Measurements from ENCODE around the gene THADA. TPM values are rescaled to one million over a fixed set of nuclear protein-coding genes. Genes with fewer than 3 reads are reported as not detected.

The THADA gene
- total RNA-seq, 4 donors from 2014 or later: 32.5 to 41.6 (median 39.0) TPM

DNA sequence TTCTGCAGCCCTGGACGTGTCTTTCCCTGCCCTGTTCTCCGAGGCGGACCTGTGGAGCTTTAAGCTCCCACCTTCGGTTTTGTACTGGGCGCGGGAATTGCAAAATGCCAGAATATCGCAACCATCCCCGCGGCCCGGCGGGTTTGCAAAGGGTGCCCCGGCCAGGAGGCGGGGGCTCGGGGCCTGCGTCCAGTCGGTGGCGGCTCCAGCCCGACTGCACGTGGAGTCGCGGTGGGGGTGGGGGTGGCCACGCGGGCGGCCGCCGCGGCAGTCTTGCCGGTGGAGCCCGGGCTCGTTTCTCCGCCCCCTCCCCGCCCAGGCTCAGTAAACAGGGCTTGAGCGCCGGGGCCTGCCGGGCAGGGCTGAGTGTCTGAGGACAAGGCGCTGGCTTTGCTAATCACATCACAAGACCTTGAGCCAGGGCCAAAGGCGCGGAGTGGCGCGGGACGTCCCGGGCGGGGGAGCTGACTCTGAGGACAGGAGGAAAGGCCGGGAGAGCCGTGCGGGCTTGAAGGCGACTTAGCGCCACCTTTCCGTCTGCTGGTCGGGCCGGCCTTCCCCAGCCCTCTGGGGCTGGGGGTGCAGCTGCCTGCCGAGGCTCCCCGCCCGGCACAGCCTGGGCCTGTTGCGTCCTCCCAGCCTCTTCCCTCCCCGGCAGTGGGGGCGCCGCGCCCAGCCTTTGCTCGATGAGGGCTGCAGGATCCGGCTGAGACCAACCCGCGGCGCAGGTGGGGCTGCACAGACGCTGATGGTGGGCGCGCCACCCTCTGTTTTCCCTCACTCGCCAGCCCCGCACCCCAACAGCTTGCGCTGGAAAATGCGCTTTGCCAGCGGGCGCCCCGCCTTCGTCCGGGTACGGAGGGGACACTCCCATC lies 368.6 kb downstream of the THADA start:
- TF ChIP-seq CTCF (IDR thresholded peaks at IDR 0.05): no peak
- DNase-seq (ENCODE audit: low spot score): peak; percentile 72
- peak; percentile 55 for ATAC-seq (ENCODE audit: low FRiP score)

- DNase-seq (ENCODE audit: low spot score) (peak; percentile 81), ATAC-seq (ENCODE audit: low FRiP score) (peak; percentile 85)
- no peak for TF ChIP-seq CTCF (IDR thresholded peaks at IDR 0.05)
Measured at GRCh38 chr2:43226558-43226954, 369.3 kb downstream of the THADA start, which contains the start of gene ZFP36L2. TSS of gene ZFP36L2 (minus strand) at chr2:43226606. CDS start at chr2:43226315, 291 bp downstream.

GRCh38 chr2:43225788-43226557 lies 369.9 kb downstream of the THADA start:
- ATAC-seq (ENCODE audit: low FRiP score): peak; percentile 0
- no peak for TF ChIP-seq CTCF (IDR thresholded peaks at IDR 0.05)
- DNase-seq (ENCODE audit: low spot score): peak; percentile 32

DNA sequence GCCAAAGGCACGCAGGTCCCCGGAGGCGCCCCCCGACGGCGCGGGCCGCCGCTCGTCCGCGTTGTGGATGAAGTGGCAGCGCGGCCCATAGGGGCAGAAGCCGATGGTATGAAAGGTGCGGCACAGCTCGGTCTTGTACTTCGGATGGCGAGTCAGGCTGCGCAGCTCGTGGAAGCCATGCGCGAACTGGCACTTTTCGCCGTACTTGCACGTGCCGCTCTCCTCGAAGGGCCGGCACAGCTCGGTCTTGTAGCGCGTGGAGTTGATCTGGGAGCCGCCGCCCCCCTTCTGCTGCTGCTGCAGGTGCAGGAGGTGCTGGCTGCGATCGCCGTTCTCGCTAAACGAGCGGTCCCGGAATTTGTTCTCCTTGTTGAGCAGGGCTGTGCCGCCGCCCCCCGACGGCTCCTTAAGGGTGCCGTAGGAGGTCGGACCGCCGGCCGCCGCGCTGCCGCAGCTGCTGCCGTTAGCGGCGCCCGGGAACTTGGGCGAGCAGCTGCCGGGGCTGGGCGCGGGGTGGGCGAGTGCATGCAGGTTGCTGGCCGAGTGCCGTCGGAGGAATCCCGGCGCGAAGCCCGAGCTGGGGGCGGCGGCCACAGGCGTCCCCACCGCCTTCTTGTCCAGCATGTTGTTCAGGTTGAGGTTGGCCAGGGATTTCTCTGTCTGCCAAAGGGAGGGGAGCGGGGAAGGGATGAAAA lies 370.6 kb downstream of the THADA start:
- TF ChIP-seq CTCF (IDR thresholded peaks at IDR 0.05): no peak
- no peak for ATAC-seq (ENCODE audit: low FRiP score)
- no peak for DNase-seq (ENCODE audit: low spot score)

DNA sequence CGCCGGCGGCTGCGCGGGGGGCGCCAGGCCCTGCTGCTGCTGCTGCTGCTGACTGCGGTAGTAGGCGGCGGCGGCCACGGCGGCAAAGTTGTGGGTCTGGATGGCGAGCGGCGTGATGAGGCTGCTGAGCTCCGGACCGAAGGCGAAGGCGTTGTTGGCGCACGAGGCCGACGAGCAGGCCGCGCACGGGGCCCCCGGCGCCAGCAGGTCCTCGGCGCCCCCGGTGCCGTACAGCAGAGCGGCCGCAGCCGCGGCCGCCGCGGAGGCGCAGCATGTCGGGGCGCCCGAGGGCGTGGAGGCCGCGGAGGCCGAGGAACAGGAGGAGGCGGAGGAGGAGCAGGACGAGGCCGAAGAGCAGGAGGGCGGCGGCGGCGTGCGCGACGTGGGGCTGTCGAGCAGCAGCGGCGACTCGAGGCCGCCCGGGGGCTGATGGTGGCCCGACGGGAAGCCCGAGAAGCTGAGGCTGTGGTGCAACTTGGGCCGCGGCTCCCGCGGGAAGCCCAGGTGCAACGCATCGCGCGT lies 371.2 kb downstream of the THADA start:
- DNase-seq (ENCODE audit: low spot score) (no peak), ATAC-seq (ENCODE audit: low FRiP score) (no peak)
- no peak for TF ChIP-seq CTCF (IDR thresholded peaks at IDR 0.05)

DNA sequence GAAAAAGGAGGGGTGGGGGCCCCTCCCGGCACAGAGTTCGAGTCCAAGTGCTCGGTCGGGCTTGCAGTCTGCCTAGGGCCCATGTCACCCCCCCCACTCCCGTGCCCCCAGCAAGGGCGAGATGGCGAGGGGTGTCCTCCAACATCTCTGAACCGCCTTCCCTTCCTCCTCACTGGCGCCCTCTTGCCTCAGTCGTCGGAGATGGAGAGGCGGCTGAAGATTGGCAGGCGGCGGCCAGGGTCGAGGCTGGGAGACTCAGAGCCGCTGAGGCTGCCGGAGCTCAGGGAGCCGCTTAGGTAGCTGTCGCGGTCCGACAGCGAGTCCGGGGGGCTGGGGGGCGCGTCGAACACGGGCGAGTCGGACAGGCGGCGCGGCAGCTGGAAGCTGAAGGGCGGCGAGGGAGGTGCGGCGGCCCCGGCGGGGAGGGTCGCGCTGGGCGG lies 371.7 kb downstream of the THADA start:
- ATAC-seq (ENCODE audit: low FRiP score) (no peak), DNase-seq (ENCODE audit: low spot score) (no peak)
- no peak for TF ChIP-seq CTCF (IDR thresholded peaks at IDR 0.05)

All from omental fat pad (tissue), 4 donors.